ENCODE measurements around the gene SNAP29. TPM values are rescaled to one million over a fixed set of nuclear protein-coding genes. Genes with fewer than 3 reads are reported as not detected.

The SNAP29 gene
- total and polyA plus RNA-seq, 2 donors (not counting 3 experiments of a cell fraction or from before 2014, with no cell fraction given), result 16.4 to 26.7 TPM

DNA sequence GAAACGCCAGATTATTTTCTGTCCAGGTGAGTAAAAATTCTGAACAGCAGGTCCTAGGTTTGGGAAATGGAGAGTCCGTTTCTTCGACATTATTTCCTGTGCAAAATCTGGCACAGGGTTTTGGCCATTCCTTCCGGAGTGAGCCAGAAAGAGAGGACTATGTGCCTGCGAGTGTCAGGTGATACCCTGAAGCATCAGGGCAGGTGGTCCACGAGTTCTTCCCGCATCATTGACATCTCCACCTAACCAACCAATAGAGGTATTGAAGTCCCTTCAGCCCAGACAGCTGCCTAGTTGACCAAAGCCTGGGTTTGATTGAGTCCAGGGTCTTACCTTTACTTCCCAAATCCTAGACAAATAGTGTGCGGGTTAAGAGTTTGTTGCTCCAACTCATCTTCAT lies 808 bp downstream of the SNAP29 start:
- peaks cover 2% of the 10 kb centered on the region for H4K20me1 ChIP-seq (replicated peaks; ENCODE audit: control insufficient read depth, extremely low read depth, insufficient read depth, low read length)
- peak overlapping the region; percentile 70 for H3K9ac ChIP-seq (replicated peaks; ENCODE audit: extremely low read depth, insufficient read depth, low read length)
- H3K27me3 ChIP-seq (ENCODE audit: control insufficient read depth in 2 of 2, insufficient read depth in 2 of 2, low read length in 2 of 2), result no peaks in the 10 kb centered on the region
- H3K9me1 ChIP-seq (replicated peaks; ENCODE audit: control insufficient read depth, extremely low read depth, insufficient read depth, low read length), result no peaks in the 10 kb centered on the region
- ChIA-PET CTCF (no interaction called here), POLR2A (interaction anchor here (0.7 kb wide), 1 partner anchor 22 kb away, joined by 5 read pairs; no protein-coding TSS in a partner anchor)
- intact Hi-C loops (cut with micrococcal nuclease), result no loop called here
- no peak for DNase-seq (ENCODE audit: low read depth, low spot score)
- FAIRE-seq, result peak; percentile 59
- peak overlapping the region; percentile 96 for H3K4me2 ChIP-seq (ENCODE audit: insufficient read depth, low read length)
- peaks cover 17% of the 10 kb centered on the region for H3K4me1 ChIP-seq (ENCODE audit: control insufficient read depth, extremely low read depth, insufficient read depth, low read length)
- H3K36me3 ChIP-seq (ENCODE audit: control insufficient read depth in 2 of 2, extremely low read depth in 1 of 2, insufficient read depth in 2 of 2, low read length in 2 of 2), result peaks cover 0 to 7% of the 10 kb centered on the region in 2 experiments
- TF ChIP-seq GATA2 (IDR thresholded peaks at IDR 0.05; ENCODE audit: insufficient read depth, insufficient read length, low read depth, low read length), result no peak
- no peak for TF ChIP-seq POLR2A (IDR thresholded peaks at IDR 0.05; ENCODE audit: low read depth, low read length)
- TF ChIP-seq POLR2AphosphoS5 (IDR thresholded peaks at IDR 0.05; ENCODE audit: insufficient read depth, low read depth, low read length), result no peak
- no peak for TF ChIP-seq EZH2 (IDR thresholded peaks at IDR 0.05; ENCODE audit: borderline replicate concordance, low read depth, low read length, severe bottlenecking)
- no peak for TF ChIP-seq MYC (IDR thresholded peaks at IDR 0.05; ENCODE audit: low read depth, low read length)
- no peak for TF ChIP-seq FOS (IDR thresholded peaks at IDR 0.05; ENCODE audit: borderline replicate concordance, insufficient read depth, low read length)
- TF ChIP-seq, protein P1, sequence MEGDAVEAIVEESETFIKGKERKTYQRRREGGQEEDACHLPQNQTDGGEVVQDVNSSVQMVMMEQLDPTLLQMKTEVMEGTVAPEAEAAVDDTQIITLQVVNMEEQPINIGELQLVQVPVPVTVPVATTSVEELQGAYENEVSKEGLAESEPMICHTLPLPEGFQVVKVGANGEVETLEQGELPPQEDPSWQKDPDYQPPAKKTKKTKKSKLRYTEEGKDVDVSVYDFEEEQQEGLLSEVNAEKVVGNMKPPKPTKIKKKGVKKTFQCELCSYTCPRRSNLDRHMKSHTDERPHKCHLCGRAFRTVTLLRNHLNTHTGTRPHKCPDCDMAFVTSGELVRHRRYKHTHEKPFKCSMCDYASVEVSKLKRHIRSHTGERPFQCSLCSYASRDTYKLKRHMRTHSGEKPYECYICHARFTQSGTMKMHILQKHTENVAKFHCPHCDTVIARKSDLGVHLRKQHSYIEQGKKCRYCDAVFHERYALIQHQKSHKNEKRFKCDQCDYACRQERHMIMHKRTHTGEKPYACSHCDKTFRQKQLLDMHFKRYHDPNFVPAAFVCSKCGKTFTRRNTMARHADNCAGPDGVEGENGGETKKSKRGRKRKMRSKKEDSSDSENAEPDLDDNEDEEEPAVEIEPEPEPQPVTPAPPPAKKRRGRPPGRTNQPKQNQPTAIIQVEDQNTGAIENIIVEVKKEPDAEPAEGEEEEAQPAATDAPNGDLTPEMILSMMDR (IDR thresholded peaks at IDR 0.05; ENCODE audit: extremely low read depth in 1 of 2, insufficient read depth in 1 of 2, low read depth in 1 of 2, low read length in 2 of 2), result no peak
- no peak for TF ChIP-seq JUN (IDR thresholded peaks at IDR 0.05; ENCODE audit: borderline replicate concordance, insufficient read depth, insufficient read length, low read depth)
- no peak for TF ChIP-seq MAX (IDR thresholded peaks at IDR 0.05; ENCODE audit: insufficient read depth, insufficient read length)
- dilution Hi-C loops (cut with MboI; ENCODE audit: extremely low pct_ligation_motif_present, low sequenced_read_pairs), result no loop called here
- H3K9me3 ChIP-seq (replicated peaks; ENCODE audit: control insufficient read depth, insufficient read depth, low read length), result no peaks in the 10 kb centered on the region
- peaks cover 34% of the 10 kb centered on the region for H3K79me2 ChIP-seq (ENCODE audit: control insufficient read depth, insufficient read depth, low read length)
- H3K4me3 ChIP-seq (replicated peaks in 1 of 3; ENCODE audit: insufficient read depth in 1 of 3, low read depth in 1 of 3, low read length in 3 of 3), result peak overlapping the region; percentile 69 to 89 (median 79)
- no peak overlapping the region for H3K27ac ChIP-seq (ENCODE audit: insufficient read depth, low read depth, low read length)
- H2AFZ ChIP-seq (ENCODE audit: low read depth, low read length), result peak overlapping the region; percentile 94
- no TSS peak for BruUV-seq (replicated peaks)

Data from endothelial cell of umbilical vein (primary cell).